Lower lobe of right lung (tissue), 2 donors: ENCODE measurements around the gene FCMR. TPM values are rescaled to one million over a fixed set of nuclear protein-coding genes. Genes with fewer than 3 reads are reported as not detected.

Source experiments
- ATAC-seq, 2 donors: fragments of 200-7000 bp; cut with Tn5 transposase; one replicate each; pipeline ENCODE4 v1.9.1; 2020 to 2022; ENCODE audit warnings: mild to moderate bottlenecking in 2 of 2, moderate library complexity in 2 of 2
- DNase-seq: peaks from one replicate; pipeline ENCODE4 v3.0.0-alpha.2; 2020
- H3K27ac ChIP-seq: fragments of 200-600 bp; one replicate; pipeline ENCODE4 v1.8.0; 2022
- H3K27me3 ChIP-seq: fragments of 200-600 bp; one replicate; pipeline ENCODE4 v1.8.0; 2022; ENCODE audit warnings: low read depth
- H3K36me3 ChIP-seq: fragments of 200-600 bp; one replicate; pipeline ENCODE4 v1.8.0; 2022; ENCODE audit warnings: mild to moderate bottlenecking
- H3K4me1 ChIP-seq: fragments of 200-600 bp; one replicate; pipeline ENCODE4 v1.8.0; 2022
- H3K4me3 ChIP-seq: fragments of 200-600 bp; one replicate; pipeline ENCODE4 v1.8.0; 2022; ENCODE audit warnings: mild to moderate bottlenecking
- H3K9me3 ChIP-seq: fragments of 200-600 bp; one replicate; pipeline ENCODE4 v1.8.0; 2022
- intact Hi-C: fragments of 100-400 bp; cut with DNase I; formaldehyde crosslinking; loops from one replicate; pipeline ENCODE4 v1.11.0; 2022
- total RNA-seq: library from RNA; stranded (reverse); fragmentation: NEBNext Ultra II Directional; extraction: Animal tissue kit (Norgen Biotek cat#: 25700); gene quantifications from one replicate; pipeline ENCODE4 v1.2.1, GENCODE V29; 2021
- TF ChIP-seq, protein P1 (sequence below): fragments of 200-600 bp; IDR thresholded peaks from one replicate; pipeline ENCODE4 v1.8.0; 2022; ENCODE audit warnings: antibody characterized with exemption, mild to moderate bottlenecking
- donor health status: DM: no; HTN: yes; CAD: no; lungs with severe emphysema.

FCMR gene
- total RNA-seq, 1 donor from 2014 or later, result 6.8 TPM

GRCh38 chr1:206953626-206954025 lies 31.9 kb upstream of the FCMR start:
- Histone ChIP-seq H3K36me3 (no peaks in the 10 kb centered on the region), H3K4me1 (peaks cover 28% of the 10 kb centered on the region), H3K27ac (peak overlapping the region; percentile 58), H3K4me3 (no peak overlapping the region), H3K9me3 (no peaks in the 10 kb centered on the region), H3K27me3 (no peaks in the 10 kb centered on the region)
- DNase-seq (no peak), ATAC-seq (peak; percentile 51 to 73)
- TF ChIP-seq, protein P1, sequence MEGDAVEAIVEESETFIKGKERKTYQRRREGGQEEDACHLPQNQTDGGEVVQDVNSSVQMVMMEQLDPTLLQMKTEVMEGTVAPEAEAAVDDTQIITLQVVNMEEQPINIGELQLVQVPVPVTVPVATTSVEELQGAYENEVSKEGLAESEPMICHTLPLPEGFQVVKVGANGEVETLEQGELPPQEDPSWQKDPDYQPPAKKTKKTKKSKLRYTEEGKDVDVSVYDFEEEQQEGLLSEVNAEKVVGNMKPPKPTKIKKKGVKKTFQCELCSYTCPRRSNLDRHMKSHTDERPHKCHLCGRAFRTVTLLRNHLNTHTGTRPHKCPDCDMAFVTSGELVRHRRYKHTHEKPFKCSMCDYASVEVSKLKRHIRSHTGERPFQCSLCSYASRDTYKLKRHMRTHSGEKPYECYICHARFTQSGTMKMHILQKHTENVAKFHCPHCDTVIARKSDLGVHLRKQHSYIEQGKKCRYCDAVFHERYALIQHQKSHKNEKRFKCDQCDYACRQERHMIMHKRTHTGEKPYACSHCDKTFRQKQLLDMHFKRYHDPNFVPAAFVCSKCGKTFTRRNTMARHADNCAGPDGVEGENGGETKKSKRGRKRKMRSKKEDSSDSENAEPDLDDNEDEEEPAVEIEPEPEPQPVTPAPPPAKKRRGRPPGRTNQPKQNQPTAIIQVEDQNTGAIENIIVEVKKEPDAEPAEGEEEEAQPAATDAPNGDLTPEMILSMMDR, result no peak
- intact Hi-C loops, result no loop called here

DNA sequence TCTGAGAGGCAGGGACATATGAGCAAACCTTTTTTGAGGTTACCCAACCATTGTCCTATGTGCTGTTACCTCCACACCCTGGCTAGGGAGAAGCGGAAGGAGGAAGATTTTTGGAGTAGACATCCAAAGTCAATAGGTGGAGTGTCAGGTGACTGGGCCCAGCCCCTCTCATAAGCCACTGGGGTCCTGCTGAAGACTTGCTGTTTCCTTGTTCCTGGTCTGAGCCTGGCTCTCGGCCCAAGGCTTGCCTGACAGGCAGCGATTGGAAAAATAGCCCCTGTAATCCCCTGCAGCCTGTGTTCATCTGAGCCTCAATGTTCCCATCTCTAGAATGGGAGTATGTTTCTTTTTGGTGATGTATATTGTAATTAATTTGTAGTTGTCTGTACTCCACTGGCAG lies 31.4 kb upstream of the FCMR start:
- peak; percentile 24 to 61 for ATAC-seq
- Histone ChIP-seq H3K4me1 (peaks cover 28% of the 10 kb centered on the region), H3K27ac (peak overlapping the region; percentile 58), H3K4me3 (no peak overlapping the region), H3K27me3 (no peaks in the 10 kb centered on the region), H3K9me3 (no peaks in the 10 kb centered on the region), H3K36me3 (no peaks in the 10 kb centered on the region)
- DNase-seq, result peak; percentile 76
- intact Hi-C loops, result no loop called here
- TF ChIP-seq, protein P1, result no peak

GRCh38 chr1:206952171-206952570 lies 30.4 kb upstream of the FCMR start:
- no peaks in the 10 kb centered on the region for H3K9me3 ChIP-seq
- peaks cover 28% of the 10 kb centered on the region for H3K4me1 ChIP-seq
- peak; percentile 30 to 39 for ATAC-seq
- H3K36me3 ChIP-seq, result no peaks in the 10 kb centered on the region
- TF ChIP-seq, protein P1, result no peak
- H3K27ac ChIP-seq, result peak overlapping the region; percentile 58
- intact Hi-C loops, result no loop called here
- H3K4me3 ChIP-seq, result no peak overlapping the region
- H3K27me3 ChIP-seq, result no peaks in the 10 kb centered on the region
- no peak for DNase-seq

DNA sequence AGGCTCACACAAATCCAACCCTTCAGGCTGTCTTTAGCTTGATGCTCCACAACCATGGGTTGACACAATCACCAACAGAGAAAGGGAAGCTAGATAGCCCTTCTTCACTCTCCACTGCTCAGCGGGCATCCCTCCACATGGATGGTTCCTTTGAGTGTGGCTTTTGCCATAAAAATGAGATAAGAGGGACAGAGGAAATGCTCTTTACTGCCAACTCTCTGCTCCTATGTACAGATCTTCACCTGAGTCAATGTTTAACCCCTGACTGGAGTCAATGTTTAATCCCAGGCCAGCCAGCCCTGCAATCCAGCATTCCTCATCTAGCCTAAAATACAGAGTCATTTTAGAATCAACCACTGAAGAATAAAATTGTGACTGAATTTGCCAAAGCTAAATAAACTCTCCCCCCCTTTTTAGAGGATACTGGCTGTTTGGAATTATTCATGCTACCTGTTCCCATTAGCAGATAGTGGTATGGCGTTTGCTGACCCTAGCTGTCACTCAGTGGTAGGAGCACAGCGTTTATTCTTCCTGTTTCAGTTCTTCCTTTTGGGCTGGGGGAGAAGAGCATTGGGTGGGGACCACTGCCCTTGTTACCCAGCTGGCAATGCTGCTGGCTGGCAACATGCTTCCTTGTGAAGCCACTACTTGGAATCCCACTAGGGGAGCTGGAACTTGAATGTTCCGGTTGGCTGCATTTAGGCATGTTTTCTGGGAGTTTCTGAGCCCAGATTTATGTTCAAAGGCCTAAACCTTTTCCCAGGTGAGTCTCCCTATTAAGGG lies 29.8 kb upstream of the FCMR start:
- Histone ChIP-seq H3K27ac (no peak overlapping the region), H3K9me3 (no peaks in the 10 kb centered on the region), H3K27me3 (no peaks in the 10 kb centered on the region), H3K4me1 (peaks cover 28% of the 10 kb centered on the region), H3K36me3 (no peaks in the 10 kb centered on the region), H3K4me3 (no peak overlapping the region)
- intact Hi-C loops, result no loop called here
- ATAC-seq (no peak), DNase-seq (no peak)
- TF ChIP-seq, protein P1, result no peak

DNA sequence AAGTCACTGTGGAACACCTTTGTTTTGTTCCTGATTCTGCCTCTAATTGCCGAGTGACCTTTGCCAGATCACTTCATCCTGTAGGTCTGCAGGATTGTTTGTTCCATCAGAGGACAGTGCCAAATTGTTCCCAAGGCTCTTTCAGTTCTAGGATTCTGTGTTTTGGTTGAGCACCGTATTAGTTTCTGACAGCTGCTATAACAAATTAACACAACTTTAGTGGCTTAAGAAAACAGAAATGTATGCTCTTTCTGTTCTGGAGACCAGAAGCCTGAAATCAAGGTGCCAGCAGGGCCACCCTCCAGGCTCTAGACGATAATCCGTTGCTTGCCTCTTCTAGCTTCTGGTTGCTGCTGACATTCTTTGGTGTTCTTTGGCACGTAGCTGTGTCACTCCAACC lies 27.9 kb upstream of the FCMR start:
- Histone ChIP-seq H3K4me1 (peaks cover 22% of the 10 kb centered on the region), H3K4me3 (no peak overlapping the region), H3K27ac (no peak overlapping the region), H3K36me3 (no peaks in the 10 kb centered on the region), H3K27me3 (peaks cover 5% of the 10 kb centered on the region), H3K9me3 (no peaks in the 10 kb centered on the region)
- TF ChIP-seq, protein P1, result no peak
- DNase-seq, result no peak
- no peak for ATAC-seq
- intact Hi-C loops, result no loop called here
